Trophoblast cell (in vitro differentiated cells and primary cell): ENCODE measurements around the gene NLRP8.
"Not testable (repeated sequence)": the region's sequence is repeated elsewhere in the genome, so short reads cannot be mapped to it uniquely, and the experiment has no call there.

Experiments used
- DNase-seq, 2 donors: peaks; one replicate each; pipeline ENCODE4 v3.0.0-alpha.2; 2016
- H2AFZ ChIP-seq: 2 replicates; pipeline ENCODE4 v1.6.1; 2013; ENCODE audit warnings: low read length, moderate library complexity, mild to moderate bottlenecking; ENCODE audit not compliant: insufficient read depth, poor library complexity
- H2AK5ac ChIP-seq: 2 replicates; pipeline ENCODE4 v1.6.1; 2013; ENCODE audit warnings: mild to moderate bottlenecking, low read length
- H2BK120ac ChIP-seq: 2 replicates; pipeline ENCODE4 v1.6.1; 2013; ENCODE audit warnings: low read length, mild to moderate bottlenecking, moderate library complexity; ENCODE audit not compliant: insufficient read depth, poor library complexity
- H2BK12ac ChIP-seq: 2 replicates; pipeline ENCODE4 v1.6.1; 2013; ENCODE audit warnings: mild to moderate bottlenecking, low read length, moderate library complexity
- H2BK5ac ChIP-seq: 2 replicates; pipeline ENCODE4 v1.6.1; 2013; ENCODE audit warnings: low read length, low read depth, moderate library complexity, mild to moderate bottlenecking; ENCODE audit not compliant: poor library complexity
- H3K14ac ChIP-seq: 2 replicates; pipeline ENCODE4 v1.6.1; 2013; ENCODE audit warnings: mild to moderate bottlenecking, low read length
- H3K18ac ChIP-seq: 2 replicates; pipeline ENCODE4 v1.6.1; 2013; ENCODE audit warnings: mild to moderate bottlenecking, low read length
- H3K23ac ChIP-seq: 2 replicates; pipeline ENCODE4 v1.6.1; 2013; ENCODE audit warnings: low read length
- H3K27ac ChIP-seq: 2 replicates; pipeline ENCODE4 v1.5.1; 2013; ENCODE audit warnings: low read depth, mild to moderate bottlenecking, inconsistent platforms, low read length, moderate library complexity
- H3K27me3 ChIP-seq: 2 replicates; pipeline ENCODE4 v1.6.1; 2013; ENCODE audit warnings: inconsistent platforms, mild to moderate bottlenecking, low read length, moderate library complexity; ENCODE audit not compliant: insufficient read depth
- H3K36me3 ChIP-seq, 2 experiments: 1 replicate in 1 of 2; 2 replicates in 1 of 2; pipeline ENCODE4 v1.6.1; 2013; ENCODE audit warnings: low read length in 2 of 2, mild to moderate bottlenecking in 2 of 2, moderate library complexity in 1 of 2; ENCODE audit not compliant: insufficient read depth in 2 of 2, control insufficient read depth in 1 of 2
- H3K4ac ChIP-seq: 2 replicates; pipeline ENCODE4 v1.6.1; 2013; ENCODE audit warnings: low read depth, mild to moderate bottlenecking, low read length, moderate library complexity
- H3K4me1 ChIP-seq, 2 experiments: 1 replicate in 1 of 2; 2 replicates in 1 of 2; pipeline ENCODE4 v1.6.1; 2013; ENCODE audit warnings: low read length in 2 of 2, mild to moderate bottlenecking in 2 of 2, moderate library complexity in 1 of 2; ENCODE audit not compliant: insufficient read depth in 2 of 2, control insufficient read depth in 1 of 2
- H3K4me2 ChIP-seq: 2 replicates; pipeline ENCODE4 v1.6.1; 2013; ENCODE audit warnings: inconsistent platforms, mild to moderate bottlenecking, low read length, moderate library complexity
- H3K4me3 ChIP-seq: 2 replicates; pipeline ENCODE4 v1.5.1; 2013; ENCODE audit warnings: mild to moderate bottlenecking, low read depth, low read length, inconsistent platforms
- H3K79me1 ChIP-seq: one replicate; pipeline ENCODE4 v1.6.1; 2013; ENCODE audit warnings: low read length
- H3K79me2 ChIP-seq: 2 replicates; pipeline ENCODE4 v1.6.1; 2013; ENCODE audit warnings: low read length, mild to moderate bottlenecking; ENCODE audit not compliant: control insufficient read depth, insufficient read depth, poor library complexity
- H3K9ac ChIP-seq: 2 replicates; pipeline ENCODE4 v1.6.1; 2013; ENCODE audit warnings: mild to moderate bottlenecking, low read length
- H3K9me3 ChIP-seq: 2 replicates; pipeline ENCODE4 v1.6.1; 2013; ENCODE audit warnings: low read depth, mild to moderate bottlenecking, control low read depth, inconsistent platforms, low read length; ENCODE audit not compliant: insufficient read depth
- H4K12ac ChIP-seq: 2 replicates; pipeline ENCODE4 v1.6.1; 2013; ENCODE audit warnings: low read depth, mild to moderate bottlenecking, low read length, moderate library complexity
- H4K8ac ChIP-seq: 2 replicates; pipeline ENCODE4 v1.6.1; 2013; ENCODE audit warnings: low read depth, mild to moderate bottlenecking, low read length, moderate library complexity
- H4K91ac ChIP-seq: one replicate; pipeline ENCODE4 v1.6.1; 2013; ENCODE audit warnings: low read depth, mild to moderate bottlenecking, low read length, moderate library complexity
- WGBS: extraction: QIAGEN DNeasy Blood & Tissue Kit; methylation state at CpG from one replicate; pipeline ENCODE4 v1.1.7; 2013; ENCODE audit warnings: missing lambda C conversion rate; ENCODE audit not compliant: insufficient read length, insufficient coverage; ENCODE audit errors: extremely low coverage; 5-methylcytosine and 5-hydroxymethylcytosine counted together

Gene NLRP8

GRCh38 chr19:55913643-55914268 is 33.9 kb upstream of the NLRP8 start:
- no CpG with 5 or more reads among the region's 9 CpGs for WGBS
- H3K4me1 ChIP-seq = no peaks in the 10 kb centered on the region
- no peaks in the 10 kb centered on the region for H3K36me3 ChIP-seq
- H2AFZ ChIP-seq = no peak overlapping the region
- no peak overlapping the region for H3K4me3 ChIP-seq
- no peak overlapping the region for H3K4me2 ChIP-seq
- H3K79me1 ChIP-seq = no peaks in the 10 kb centered on the region
- H3K14ac ChIP-seq = no peak overlapping the region
- H2BK12ac ChIP-seq = no peak overlapping the region
- no peak overlapping the region for H2AK5ac ChIP-seq
- no peak overlapping the region for H4K91ac ChIP-seq
- H3K27me3 ChIP-seq = no peaks in the 10 kb centered on the region
- no peak overlapping the region for H3K18ac ChIP-seq
- H3K23ac ChIP-seq = no peak overlapping the region
- peaks cover 16% of the 10 kb centered on the region for H3K9me3 ChIP-seq
- DNase-seq = no peak
- no peaks in the 10 kb centered on the region for H3K79me2 ChIP-seq
- H3K27ac ChIP-seq = no peak overlapping the region
- H3K9ac ChIP-seq = no peak overlapping the region
- H2BK5ac ChIP-seq = no peak overlapping the region
- no peak overlapping the region for H4K12ac ChIP-seq
- H2BK120ac ChIP-seq = no peak overlapping the region
- no peak overlapping the region for H4K8ac ChIP-seq
- no peak overlapping the region for H3K4ac ChIP-seq

GRCh38 chr19:55923556-55923955 is 24.1 kb upstream of the NLRP8 start:
- Histone ChIP-seq H3K23ac (no peak overlapping the region), H3K79me2 (no peaks in the 10 kb centered on the region), H2BK12ac (no peak overlapping the region), H2BK120ac (no peak overlapping the region), H3K4me3 (no peak overlapping the region), H4K8ac (no peak overlapping the region), H3K18ac (no peak overlapping the region), H3K4me1 (no peaks in the 10 kb centered on the region), H2BK5ac (no peak overlapping the region), H3K79me1 (no peaks in the 10 kb centered on the region), H3K9ac (no peak overlapping the region), H3K27me3 (no peaks in the 10 kb centered on the region), H4K91ac (no peak overlapping the region), H2AFZ (no peak overlapping the region), H3K27ac (no peak overlapping the region), H2AK5ac (no peak overlapping the region), H3K9me3 (peaks cover 20% of the 10 kb centered on the region), H3K4me2 (no peak overlapping the region), H3K4ac (no peak overlapping the region), H3K36me3 (no peaks in the 10 kb centered on the region), H3K14ac (no peak overlapping the region), H4K12ac (no peak overlapping the region)
- WGBS = no CpG with 5 or more reads among the region's 5 CpGs
- peak; percentile 12 to 71 for DNase-seq

- Histone ChIP-seq H3K79me1 (no peaks in the 10 kb centered on the region), H2BK12ac (no peak overlapping the region), H4K12ac (no peak overlapping the region), H2BK5ac (no peak overlapping the region), H3K27ac (no peak overlapping the region), H3K27me3 (no peaks in the 10 kb centered on the region), H3K9ac (no peak overlapping the region), H3K4me1 (no peaks in the 10 kb centered on the region), H3K79me2 (no peaks in the 10 kb centered on the region), H3K14ac (no peak overlapping the region), H4K91ac (no peak overlapping the region), H3K4me2 (no peak overlapping the region), H2BK120ac (no peak overlapping the region), H2AK5ac (no peak overlapping the region), H3K36me3 (no peaks in the 10 kb centered on the region), H3K4ac (no peak overlapping the region), H3K4me3 (no peak overlapping the region), H2AFZ (no peak overlapping the region), H3K9me3 (peaks cover 21% of the 10 kb centered on the region), H4K8ac (no peak overlapping the region), H3K18ac (no peak overlapping the region), H3K23ac (no peak overlapping the region)
- WGBS = no CpG with 5 or more reads among the region's 8 CpGs
- no peak for DNase-seq
Measured at GRCh38 chr19:55927991-55928390, 19.6 kb upstream of the NLRP8 start.

GRCh38 chr19:55929258-55929657 is 18.4 kb upstream of the NLRP8 start:
- no CpG with 5 or more reads among the region's 5 CpGs for WGBS
- H3K79me2 ChIP-seq, H4K8ac ChIP-seq, H3K4me1 ChIP-seq, H3K79me1 ChIP-seq, H3K4ac ChIP-seq, H3K23ac ChIP-seq, H2AFZ ChIP-seq, DNase-seq, H3K27ac ChIP-seq, H3K14ac ChIP-seq, H4K91ac ChIP-seq, H2AK5ac ChIP-seq, H3K9ac ChIP-seq, H3K4me2 ChIP-seq, H3K27me3 ChIP-seq, H3K4me3 ChIP-seq, H4K12ac ChIP-seq, H2BK120ac ChIP-seq, H3K18ac ChIP-seq, H2BK5ac ChIP-seq, H2BK12ac ChIP-seq, H3K36me3 ChIP-seq: not testable (repeated sequence)
- peaks cover 22% of the 10 kb centered on the region for H3K9me3 ChIP-seq
